Nephron (organoid): ENCODE results near the gene RNF144A.
"Not testable (repeated sequence)": the region's sequence is repeated elsewhere in the genome, so short reads cannot be mapped to it uniquely, and the experiment has no call there.

Experiments
- H3K27ac Mint-ChIP-seq, 3 experiments: 2 replicates each; pipeline ENCODE4 v1.8.0; 2020; ENCODE audit warnings: mixed read lengths in 3 of 3, mild to moderate bottlenecking in 2 of 3, moderate library complexity in 1 of 3
- H3K27me3 Mint-ChIP-seq: 2 replicates; pipeline ENCODE4 v1.8.0; 2021; ENCODE audit warnings: low read depth, mild to moderate bottlenecking, moderate library complexity, mixed read lengths
- H3K36me3 Mint-ChIP-seq: 2 replicates; pipeline ENCODE4 v1.8.0; 2020; ENCODE audit warnings: low read depth, mixed read lengths
- H3K4me1 Mint-ChIP-seq: 2 replicates; pipeline ENCODE4 v1.8.0; 2020; ENCODE audit warnings: mixed read lengths
- H3K4me3 Mint-ChIP-seq, 3 experiments: 2 replicates each; pipeline ENCODE4 v1.8.0; 2020; ENCODE audit warnings: mild to moderate bottlenecking in 3 of 3, mixed read lengths in 3 of 3, moderate library complexity in 2 of 3
- H3K9me3 Mint-ChIP-seq: 2 replicates; pipeline ENCODE4 v1.8.0; 2020; ENCODE audit warnings: mixed read lengths
- TF ChIP-seq, protein P1 (sequence below), 3 experiments: fragments of 200-600 bp; sonication (generic); IDR thresholded peaks; one replicate each; pipeline ENCODE4 v1.5.0; 2021; ENCODE audit warnings: antibody characterized with exemption in 3 of 3; ENCODE audit not compliant: unreplicated experiment in 3 of 3

Gene RNF144A

DNA sequence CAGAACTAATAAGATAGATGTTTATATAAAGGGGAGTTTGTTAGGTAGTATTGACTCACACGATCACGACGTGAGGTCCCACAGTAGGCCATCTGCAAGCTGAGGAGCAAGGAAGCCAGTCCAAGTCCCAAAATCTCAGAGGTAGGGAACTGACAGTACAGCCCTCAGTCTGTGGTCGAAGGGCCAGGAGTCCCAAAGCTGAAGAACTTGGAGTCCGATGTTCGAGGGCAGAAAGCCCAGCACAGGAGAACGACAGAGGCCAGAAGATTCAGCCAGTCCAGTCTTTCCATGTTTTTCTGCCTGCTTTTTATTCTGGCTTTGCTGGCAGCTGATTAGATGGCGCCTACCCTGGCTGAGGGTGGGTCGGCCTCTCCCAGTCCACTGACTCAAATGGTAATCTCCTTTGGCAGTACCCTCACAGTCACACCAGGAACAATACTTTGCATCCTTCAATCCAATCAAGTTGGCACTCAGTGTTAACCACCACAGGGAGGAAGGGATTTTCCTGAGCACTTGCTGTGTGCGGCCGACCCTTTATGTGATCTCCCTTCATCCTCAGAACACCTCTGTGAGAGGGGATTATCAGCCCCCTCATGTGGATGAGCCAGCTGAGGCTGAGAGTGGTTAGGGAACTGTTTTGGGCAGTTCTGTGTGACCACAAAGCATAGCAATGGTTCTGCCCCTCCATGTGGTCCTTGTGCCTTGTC lies 78.3 kb downstream of the RNF144A start:
- H3K27ac Mint-ChIP-seq = no peak overlapping the region
- H3K9me3 Mint-ChIP-seq = peaks cover 4% of the 10 kb centered on the region
- peaks cover 32% of the 10 kb centered on the region for H3K36me3 Mint-ChIP-seq
- TF ChIP-seq, protein P1, sequence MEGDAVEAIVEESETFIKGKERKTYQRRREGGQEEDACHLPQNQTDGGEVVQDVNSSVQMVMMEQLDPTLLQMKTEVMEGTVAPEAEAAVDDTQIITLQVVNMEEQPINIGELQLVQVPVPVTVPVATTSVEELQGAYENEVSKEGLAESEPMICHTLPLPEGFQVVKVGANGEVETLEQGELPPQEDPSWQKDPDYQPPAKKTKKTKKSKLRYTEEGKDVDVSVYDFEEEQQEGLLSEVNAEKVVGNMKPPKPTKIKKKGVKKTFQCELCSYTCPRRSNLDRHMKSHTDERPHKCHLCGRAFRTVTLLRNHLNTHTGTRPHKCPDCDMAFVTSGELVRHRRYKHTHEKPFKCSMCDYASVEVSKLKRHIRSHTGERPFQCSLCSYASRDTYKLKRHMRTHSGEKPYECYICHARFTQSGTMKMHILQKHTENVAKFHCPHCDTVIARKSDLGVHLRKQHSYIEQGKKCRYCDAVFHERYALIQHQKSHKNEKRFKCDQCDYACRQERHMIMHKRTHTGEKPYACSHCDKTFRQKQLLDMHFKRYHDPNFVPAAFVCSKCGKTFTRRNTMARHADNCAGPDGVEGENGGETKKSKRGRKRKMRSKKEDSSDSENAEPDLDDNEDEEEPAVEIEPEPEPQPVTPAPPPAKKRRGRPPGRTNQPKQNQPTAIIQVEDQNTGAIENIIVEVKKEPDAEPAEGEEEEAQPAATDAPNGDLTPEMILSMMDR (IDR thresholded peaks at IDR 0.05; ENCODE audit: unreplicated experiment in 3 of 3) = no peak
- H3K4me1 Mint-ChIP-seq = peaks cover 42% of the 10 kb centered on the region
- H3K4me3 Mint-ChIP-seq = no peak overlapping the region
- H3K27me3 Mint-ChIP-seq = no peaks in the 10 kb centered on the region

DNA sequence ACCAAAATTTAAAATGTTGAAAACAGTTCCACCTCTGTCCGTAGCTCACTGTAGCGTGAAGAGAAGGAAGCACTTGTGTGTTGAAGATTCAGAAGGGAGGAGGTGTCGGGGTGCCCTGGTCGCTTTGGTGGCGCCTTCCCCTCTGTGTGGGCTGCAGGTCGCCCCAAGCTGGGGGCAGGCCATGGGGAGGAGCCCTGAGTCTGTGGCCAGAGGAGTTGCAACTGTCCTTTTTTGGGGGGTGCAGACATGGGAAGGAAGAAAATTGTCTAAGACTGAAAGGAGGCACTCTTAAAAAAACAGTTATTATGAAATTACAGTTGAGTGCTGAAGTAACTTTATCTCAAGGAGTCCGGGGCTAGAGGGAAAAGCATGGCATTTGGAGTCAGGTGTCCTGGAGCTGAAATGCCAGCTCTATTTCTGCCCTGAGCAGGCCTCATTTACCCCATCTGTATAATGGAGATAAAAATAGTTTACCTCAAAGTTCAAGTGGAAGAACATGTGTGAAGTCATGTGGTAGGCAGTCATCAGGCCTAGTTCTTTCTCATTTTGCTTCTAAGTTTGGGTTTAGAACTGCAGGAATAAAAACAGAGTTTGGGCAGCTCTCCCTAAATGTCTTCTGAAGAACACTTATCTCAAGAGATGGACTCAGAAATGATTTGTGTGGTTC lies 82.1 kb downstream of the RNF144A start:
- Mint-ChIP-seq H3K36me3 (peaks cover 17% of the 10 kb centered on the region), H3K27ac (peak overlapping the region in 1 of 3 experiments; percentile 50), H3K9me3 (no peaks in the 10 kb centered on the region), H3K4me1 (peaks cover 15% of the 10 kb centered on the region), H3K27me3 (no peaks in the 10 kb centered on the region), H3K4me3 (no peak overlapping the region)
- TF ChIP-seq, protein P1 (IDR thresholded peaks at IDR 0.05; ENCODE audit: unreplicated experiment in 3 of 3) = no peak

DNA sequence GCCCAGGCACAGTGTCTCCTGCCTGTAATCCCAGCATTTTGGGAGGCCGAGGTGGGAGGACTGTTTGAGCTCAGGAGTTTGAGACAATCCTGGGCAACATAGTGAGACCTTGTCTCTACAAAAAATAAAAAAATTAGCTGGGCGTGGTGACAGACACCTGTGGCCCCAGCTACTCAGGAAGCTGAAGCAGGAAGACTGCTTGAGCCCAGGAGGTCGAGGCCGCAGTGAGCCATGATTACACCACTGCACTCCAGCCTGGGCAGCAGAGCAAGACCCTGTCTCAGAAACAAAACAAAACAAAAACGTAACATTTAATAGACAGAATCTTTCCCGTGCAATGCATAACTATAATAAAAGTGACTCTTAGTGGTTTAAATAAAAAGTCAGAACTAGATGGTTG lies 84.2 kb downstream of the RNF144A start:
- not testable (repeated sequence) for H3K27ac Mint-ChIP-seq, H3K4me3 Mint-ChIP-seq, H3K9me3 Mint-ChIP-seq, H3K27me3 Mint-ChIP-seq
- Mint-ChIP-seq H3K4me1 (peaks cover 11% of the 10 kb centered on the region), H3K36me3 (peaks cover 25% of the 10 kb centered on the region)

DNA sequence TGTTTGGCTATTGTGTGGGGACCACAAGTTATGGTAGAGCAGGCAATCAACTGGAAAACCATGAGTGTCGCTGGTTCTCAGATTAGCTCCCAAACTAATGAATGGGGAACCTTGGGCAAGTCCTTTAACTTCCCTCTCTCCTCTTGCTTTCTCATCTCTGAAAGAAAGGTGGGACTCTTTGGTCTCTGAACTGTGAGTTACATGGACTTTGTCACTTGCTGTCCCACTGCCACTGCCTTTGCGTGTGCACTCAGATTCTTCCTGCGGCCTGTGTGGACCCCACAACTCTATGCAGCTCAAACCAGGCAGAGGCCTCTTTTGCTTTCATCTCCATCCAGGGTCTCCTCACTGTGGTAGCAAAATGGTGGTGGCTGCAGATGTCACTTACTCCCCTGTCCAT lies 86.7 kb downstream of the RNF144A start:
- H3K4me1 Mint-ChIP-seq = peaks cover 27% of the 10 kb centered on the region
- H3K27me3 Mint-ChIP-seq = no peaks in the 10 kb centered on the region
- no peak overlapping the region for H3K27ac Mint-ChIP-seq
- no peak overlapping the region for H3K4me3 Mint-ChIP-seq
- TF ChIP-seq, protein P1 (IDR thresholded peaks at IDR 0.05; ENCODE audit: unreplicated experiment in 3 of 3) = no peak
- no peaks in the 10 kb centered on the region for H3K9me3 Mint-ChIP-seq
- peaks cover 37% of the 10 kb centered on the region for H3K36me3 Mint-ChIP-seq

DNA sequence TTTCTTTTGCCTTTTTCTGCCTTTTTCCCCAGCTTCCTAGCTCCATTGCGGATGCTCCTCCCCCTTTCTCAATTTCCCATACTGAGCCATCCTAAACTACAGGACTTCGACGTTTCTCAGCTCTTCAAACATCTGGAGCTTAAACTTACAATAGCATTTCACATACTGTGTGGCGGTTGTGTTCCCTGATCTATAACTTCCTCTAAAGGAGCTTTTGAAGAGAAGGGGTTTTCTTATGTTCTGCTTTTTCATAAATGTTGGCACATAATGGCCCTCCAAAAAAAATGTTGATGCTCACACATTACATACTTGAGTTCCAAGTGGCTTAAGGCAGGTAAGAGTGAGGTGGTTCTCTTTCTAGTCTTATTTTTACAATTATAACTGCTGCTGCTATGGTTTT lies 87.4 kb downstream of the RNF144A start:
- H3K36me3 Mint-ChIP-seq = peaks cover 33% of the 10 kb centered on the region
- H3K27ac Mint-ChIP-seq = peak overlapping the region in 1 of 3 experiments; percentile 39
- H3K9me3 Mint-ChIP-seq = no peaks in the 10 kb centered on the region
- TF ChIP-seq, protein P1 (IDR thresholded peaks at IDR 0.05; ENCODE audit: unreplicated experiment in 3 of 3) = no peak
- peaks cover 29% of the 10 kb centered on the region for H3K4me1 Mint-ChIP-seq
- H3K27me3 Mint-ChIP-seq = no peaks in the 10 kb centered on the region
- H3K4me3 Mint-ChIP-seq = no peak overlapping the region

DNA sequence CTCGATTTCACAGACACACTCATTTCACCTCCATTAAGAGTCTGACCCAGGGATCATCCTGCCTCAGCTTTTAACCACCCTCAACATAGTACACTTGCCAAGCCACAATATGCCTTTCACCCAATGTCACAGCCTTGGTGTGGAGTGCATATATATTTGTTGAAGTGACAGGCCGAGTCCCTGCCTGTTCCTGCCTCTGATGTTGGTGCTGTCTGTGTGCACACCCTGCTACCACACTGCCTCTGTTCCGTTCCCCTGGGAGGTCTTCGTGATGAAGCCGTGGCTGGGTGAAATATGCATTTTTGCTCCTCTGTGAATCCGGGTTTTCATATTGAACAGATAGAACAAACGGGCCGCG lies 90.3 kb downstream of the RNF144A start:
- TF ChIP-seq, protein P1 (IDR thresholded peaks at IDR 0.05; ENCODE audit: unreplicated experiment in 3 of 3) = no peak
- H3K36me3 Mint-ChIP-seq = peaks cover 40% of the 10 kb centered on the region
- peak overlapping the region in 1 of 3 experiments; percentile 40 for H3K4me3 Mint-ChIP-seq
- peaks cover 55% of the 10 kb centered on the region for H3K4me1 Mint-ChIP-seq
- no peaks in the 10 kb centered on the region for H3K9me3 Mint-ChIP-seq
- H3K27ac Mint-ChIP-seq = peak overlapping the region; percentile 93 to 94 (median 94)
- H3K27me3 Mint-ChIP-seq = no peaks in the 10 kb centered on the region
